ENCODE results near the gene ANKS1B. TPM values are rescaled to one million over a fixed set of nuclear protein-coding genes. Genes with fewer than 3 reads are reported as not detected.
A peak's percentile ranks its signal among the peaks of the same experiment; 100 is the strongest.

Gene ANKS1B
- polyA plus RNA-seq, 1 experiment = 0.27 TPM

- Histone ChIP-seq H3K36me3 (ENCODE audit: control insufficient read depth, insufficient read depth, low read length) (peaks cover 2% of the 10 kb centered on the region; the same call in 1 of the 2 replicates), H3K4me3 (ENCODE audit: low read depth, low read length) (no peak overlapping the region), H3K27me3 (ENCODE audit: control insufficient read depth, insufficient read depth, low read length) (no peaks in the 10 kb centered on the region)
- peak; percentile 6 for DNase-seq (ENCODE audit: low read depth)
- peak; percentile 74 for TF ChIP-seq CTCF (IDR thresholded peaks at IDR 0.05; ENCODE audit: insufficient read depth, low read depth, low read length)
- CTCF ChIA-PET = interaction anchor here (0.7 to 2.5 kb wide), 10 partner anchors 9 to 299 kb away, joined by 3 to 17 read pairs (median 4); no protein-coding TSS in a partner anchor
- POLR2A ChIA-PET = no interaction called here
Measured at GRCh38 chr12:98698603-98699463, 1285.9 kb downstream of the ANKS1B start.

- ChIA-PET CTCF (no interaction called here), POLR2A (no interaction called here)
- DNase-seq (ENCODE audit: low read depth) = no peak
- Histone ChIP-seq H3K36me3 (ENCODE audit: control insufficient read depth, insufficient read depth, low read length) (no peaks in the 10 kb centered on the region), H3K4me3 (ENCODE audit: low read depth, low read length) (no peak overlapping the region), H3K27me3 (ENCODE audit: control insufficient read depth, insufficient read depth, low read length) (no peaks in the 10 kb centered on the region)
- no peak for TF ChIP-seq CTCF (IDR thresholded peaks at IDR 0.05; ENCODE audit: insufficient read depth, low read depth, low read length)
Measured at GRCh38 chr12:98697209-98697608, 1287.5 kb downstream of the ANKS1B start.

- no peak for TF ChIP-seq CTCF (IDR thresholded peaks at IDR 0.05; ENCODE audit: insufficient read depth, low read depth, low read length)
- ChIA-PET POLR2A (no interaction called here), CTCF (interaction anchor here (0.8 kb wide), 1 partner anchor 11 kb away, joined by 4 read pairs; no protein-coding TSS in a partner anchor)
- H3K4me3 ChIP-seq (ENCODE audit: low read depth, low read length) = no peak overlapping the region
- H3K36me3 ChIP-seq (ENCODE audit: control insufficient read depth, insufficient read depth, low read length) = no peaks in the 10 kb centered on the region
- no peaks in the 10 kb centered on the region for H3K27me3 ChIP-seq (ENCODE audit: control insufficient read depth, insufficient read depth, low read length)
- DNase-seq (ENCODE audit: low read depth) = no peak
Measured at GRCh38 chr12:98696036-98696646, 1288.6 kb downstream of the ANKS1B start.

- Histone ChIP-seq H3K4me3 (ENCODE audit: low read depth, low read length) (no peak overlapping the region), H3K36me3 (ENCODE audit: control insufficient read depth, insufficient read depth, low read length) (peaks cover 7% of the 10 kb centered on the region), H3K27me3 (ENCODE audit: control insufficient read depth, insufficient read depth, low read length) (no peaks in the 10 kb centered on the region)
- no peak for DNase-seq (ENCODE audit: low read depth)
- CTCF ChIA-PET = interaction anchor here (1.1 to 1.8 kb wide), 2 partner anchors 248 to 308 kb away, joined by 3 to 5 read pairs; no protein-coding TSS in a partner anchor
- POLR2A ChIA-PET = no interaction called here
- no peak for TF ChIP-seq CTCF (IDR thresholded peaks at IDR 0.05; ENCODE audit: insufficient read depth, low read depth, low read length)
Measured at GRCh38 chr12:98691351-98691750, 1293.4 kb downstream of the ANKS1B start.

GRCh38 chr12:98686603-98687002 is 1298.1 kb downstream of the ANKS1B start:
- no peaks in the 10 kb centered on the region for H3K27me3 ChIP-seq (ENCODE audit: control insufficient read depth, insufficient read depth, low read length)
- TF ChIP-seq CTCF (IDR thresholded peaks at IDR 0.05; ENCODE audit: insufficient read depth, low read depth, low read length) = no peak
- H3K4me3 ChIP-seq (ENCODE audit: low read depth, low read length) = no peak overlapping the region
- POLR2A ChIA-PET = interaction anchor here (0.6 kb wide), 1 partner anchor 55 kb away, joined by 16 read pairs; no protein-coding TSS in a partner anchor
- peaks cover 8% of the 10 kb centered on the region for H3K36me3 ChIP-seq (ENCODE audit: control insufficient read depth, insufficient read depth, low read length)
- DNase-seq (ENCODE audit: low read depth) = no peak
- CTCF ChIA-PET = no interaction called here
